Aorta (tissue), 5 donors: ENCODE data around the gene FTCDNL1. TPM values are rescaled to one million over a fixed set of nuclear protein-coding genes. Genes with fewer than 3 reads are reported as not detected.

ENCODE experiments used
- ATAC-seq: fragments of 200-7000 bp; cut with Tn5 transposase; one replicate; pipeline ENCODE4 v1.9.1; 2022; ENCODE audit warnings: moderate library complexity; ENCODE audit not compliant: low FRiP score
- DNase-seq, 2 donors: peaks; one replicate each; pipeline ENCODE4 v3.0.0-alpha.2; 2020
- H3K27ac ChIP-seq, 2 donors: one replicate each; pipeline ENCODE4 v1.5.1; 2013; ENCODE audit warnings: low read length in 2 of 2, mild to moderate bottlenecking in 2 of 2, moderate library complexity in 2 of 2, control low read depth in 1 of 2, inconsistent platforms in 1 of 2, low read depth in 1 of 2
- H3K27me3 ChIP-seq, 2 donors: one replicate each; pipeline ENCODE4 v1.6.1; 2013; ENCODE audit warnings: control low read depth in 1 of 2, low read length in 1 of 2, mild to moderate bottlenecking in 1 of 2, moderate library complexity in 1 of 2; ENCODE audit not compliant: insufficient read depth in 2 of 2, control insufficient read depth in 1 of 2
- H3K36me3 ChIP-seq, 2 donors: one replicate each; pipeline ENCODE4 v1.6.1; 2013; ENCODE audit warnings: control low read depth in 1 of 2, low read length in 1 of 2, mild to moderate bottlenecking in 1 of 2; ENCODE audit not compliant: insufficient read depth in 2 of 2, control insufficient read depth in 1 of 2
- H3K4me1 ChIP-seq, 2 donors: one replicate each; pipeline ENCODE4 v1.6.1; 2013; ENCODE audit warnings: low read length in 2 of 2, control low read depth in 1 of 2, mild to moderate bottlenecking in 1 of 2, moderate library complexity in 1 of 2; ENCODE audit not compliant: insufficient read depth in 2 of 2, control insufficient read depth in 1 of 2
- H3K4me3 ChIP-seq, 2 donors: one replicate each; pipeline ENCODE4 v1.5.1; 2013; ENCODE audit warnings: low read length in 2 of 2, control low read depth in 1 of 2, mild to moderate bottlenecking in 1 of 2
- H3K9me3 ChIP-seq: one replicate; pipeline ENCODE4 v1.6.1; 2013; ENCODE audit warnings: mild to moderate bottlenecking, low read length; ENCODE audit not compliant: control insufficient read depth
- WGBS, 2 donors: extraction: QIAGEN DNeasy Blood & Tissue Kit; methylation state at CpG; one replicate each; pipeline ENCODE4 v1.1.7; 2013; 5-methylcytosine and 5-hydroxymethylcytosine counted together
- intact Hi-C, 2 donors: fragments of 100-400 bp; cut with DNase I; formaldehyde crosslinking; loops; one replicate each; pipeline versions ENCODE4 v1.14.2 to v1.15.0; 2022
- polyA plus RNA-seq, 2 donors: library from polyadenylated mRNA; stranded (reverse); fragments of 200-250 nt; gene quantifications; one replicate each; pipeline ENCODE4 v1.2.3, GENCODE V29; 2013
- total RNA-seq, 2 donors: library from RNA; stranded (reverse); fragmentation: NEBNext Ultra II Directional; extraction: Animal tissue kit (Norgen Biotek cat#: 25700); gene quantifications; one replicate each; pipeline ENCODE4 v1.2.1, GENCODE V29; 2021
- donor health status: healthy with polysubstance abuse.
- donor health status: Bipolar disorder and iron deficiency.
- donor health status: DM: no; HTN: no; CAD: no.
- donor health status: DM: no; HTN: no; CAD: no.
- donor health status: DM: yes; HTN: yes; CAD: no.

Gene FTCDNL1
- total and polyA plus RNA-seq, 4 donors, result 1.4 to 1.7 TPM; not detected in 2

GRCh38 chr2:199749571-199749970, 101.4 kb downstream of the FTCDNL1 start:
- Histone ChIP-seq H3K4me3 (no peak overlapping the region), H3K9me3 (peaks cover 6% of the 10 kb centered on the region), H3K4me1 (no peaks in the 10 kb centered on the region), H3K36me3 (no peaks in the 10 kb centered on the region), H3K27me3 (peaks cover 0 to 2% of the 10 kb centered on the region in 2 donors), H3K27ac (no peak overlapping the region)
- 96 to 97% methylated on average over 5 of the region's 5 CpGs for WGBS, 2 donors
- no peak for ATAC-seq
- DNase-seq, result no peak
- intact Hi-C loops, result no loop called here

GRCh38 chr2:199744724-199745123, 106.3 kb downstream of the FTCDNL1 start:
- no peak overlapping the region for H3K27ac ChIP-seq
- H3K4me1 ChIP-seq, result no peaks in the 10 kb centered on the region
- no peak for DNase-seq
- no peaks in the 10 kb centered on the region for H3K9me3 ChIP-seq
- WGBS, 2 donors, result 49 to 54% methylated on average over 11 of the region's 11 CpGs
- no peak for ATAC-seq
- intact Hi-C loops, result loop anchor here in 1 of 2 donors (5.0 kb wide), 1 partner anchor 1432 kb away; no protein-coding TSS in a partner anchor
- H3K4me3 ChIP-seq, result no peak overlapping the region
- H3K36me3 ChIP-seq, result no peaks in the 10 kb centered on the region
- no peaks in the 10 kb centered on the region for H3K27me3 ChIP-seq

DNA sequence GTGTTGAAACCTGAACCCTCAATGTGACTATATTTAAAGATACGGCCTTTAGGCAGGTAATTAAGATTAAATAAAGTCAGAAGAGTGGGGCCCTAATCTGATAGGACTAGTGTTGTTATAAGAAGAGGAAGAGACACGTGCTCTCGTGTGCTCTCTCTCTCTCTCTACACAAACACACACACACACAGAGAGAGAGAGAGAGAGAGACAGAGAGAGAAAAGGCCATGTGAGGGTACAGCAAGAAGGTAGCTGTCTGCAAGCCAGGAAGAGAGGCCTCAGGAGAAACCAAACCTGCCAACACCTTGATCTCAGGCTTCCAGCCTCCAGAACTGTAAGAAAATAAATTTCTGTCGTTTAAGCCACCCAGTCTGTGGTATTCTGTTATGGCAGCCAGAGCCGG, 106.7 kb downstream of the FTCDNL1 start:
- no peaks in the 10 kb centered on the region for H3K4me1 ChIP-seq
- ATAC-seq (no peak), DNase-seq (no peak)
- H3K9me3 ChIP-seq, result no peaks in the 10 kb centered on the region
- no peak overlapping the region for H3K27ac ChIP-seq
- H3K27me3 ChIP-seq, result no peaks in the 10 kb centered on the region
- no peaks in the 10 kb centered on the region for H3K36me3 ChIP-seq
- intact Hi-C loops, result loop anchor here in 1 of 2 donors (5.0 kb wide), 1 partner anchor 1432 kb away; no protein-coding TSS in a partner anchor
- no peak overlapping the region for H3K4me3 ChIP-seq
- 59 to 64% methylated on average over 5 of the region's 5 CpGs for WGBS, 2 donors

DNA sequence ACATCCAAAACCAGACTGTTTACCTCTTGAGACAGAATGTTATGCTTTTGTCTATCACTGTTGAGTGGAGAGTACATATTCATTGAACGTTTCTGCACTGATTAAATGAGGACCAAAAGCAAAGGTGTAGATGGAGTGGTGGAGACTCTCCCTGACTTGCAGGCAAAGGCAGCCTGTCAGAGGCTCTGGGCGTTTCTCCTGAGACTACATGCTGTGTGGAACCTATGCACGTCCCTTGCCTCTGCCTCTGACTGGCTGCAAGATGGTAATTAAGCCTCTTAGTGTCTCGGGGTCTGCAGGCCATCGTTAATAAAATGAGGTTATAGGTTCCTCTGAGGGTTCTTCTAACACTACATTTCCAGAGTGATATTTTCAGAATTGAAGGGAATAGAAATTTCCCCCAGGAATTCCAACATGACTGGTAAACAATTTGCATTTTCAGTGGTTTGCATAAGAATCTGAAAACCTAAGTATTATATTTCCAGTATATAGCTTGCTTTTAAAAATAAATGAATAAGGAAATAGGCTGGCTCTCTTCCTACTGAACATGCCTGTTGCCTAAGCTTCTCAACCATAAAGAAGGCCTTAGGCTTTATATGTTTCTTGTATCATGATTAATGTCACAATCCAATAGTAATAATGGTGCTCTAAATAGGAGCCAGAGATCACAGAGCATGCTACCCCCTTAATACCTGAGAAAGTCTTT, 107.4 kb downstream of the FTCDNL1 start:
- no peaks in the 10 kb centered on the region for H3K9me3 ChIP-seq
- H3K27ac ChIP-seq, result no peak overlapping the region
- H3K27me3 ChIP-seq, result no peaks in the 10 kb centered on the region
- ATAC-seq (no peak), DNase-seq (no peak)
- H3K36me3 ChIP-seq, result no peaks in the 10 kb centered on the region
- no peak overlapping the region for H3K4me3 ChIP-seq
- intact Hi-C loops, result loop anchor here in 1 of 2 donors (5.0 kb wide), 1 partner anchor 1431 kb away; no protein-coding TSS in a partner anchor
- WGBS, 2 donors, result 77 to 81% methylated on average over 5 of the region's 5 CpGs
- H3K4me1 ChIP-seq, result no peaks in the 10 kb centered on the region

DNA sequence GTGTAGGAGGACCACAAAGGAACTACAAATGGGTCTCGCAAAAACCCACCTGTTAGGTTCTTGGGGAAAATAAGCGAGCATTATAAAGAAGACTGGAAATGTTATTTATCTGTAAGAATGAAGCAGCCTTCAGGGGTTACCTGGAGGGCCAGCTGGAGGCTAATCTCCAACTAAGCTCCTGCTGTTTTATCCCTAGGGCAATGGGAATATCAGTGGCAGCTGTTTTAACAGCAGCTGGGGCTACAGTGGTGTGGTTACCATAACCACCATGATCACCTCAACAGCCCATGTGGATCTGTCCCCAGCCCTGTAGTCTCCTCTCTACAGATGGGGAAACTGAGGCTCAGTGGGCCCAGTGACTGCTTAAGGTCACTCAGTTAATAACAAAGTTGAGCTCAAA, 108.1 kb downstream of the FTCDNL1 start:
- no peaks in the 10 kb centered on the region for H3K9me3 ChIP-seq
- H3K27me3 ChIP-seq, result no peaks in the 10 kb centered on the region
- no peaks in the 10 kb centered on the region for H3K4me1 ChIP-seq
- ATAC-seq, result no peak
- no peaks in the 10 kb centered on the region for H3K36me3 ChIP-seq
- no peak overlapping the region for H3K27ac ChIP-seq
- 74 to 88% methylated on average over 2 of the region's 2 CpGs for WGBS, 2 donors
- DNase-seq, result no peak
- no peak overlapping the region for H3K4me3 ChIP-seq
- intact Hi-C loops, result loop anchor here in 1 of 2 donors (5.0 kb wide), 1 partner anchor 1431 kb away; no protein-coding TSS in a partner anchor

DNA sequence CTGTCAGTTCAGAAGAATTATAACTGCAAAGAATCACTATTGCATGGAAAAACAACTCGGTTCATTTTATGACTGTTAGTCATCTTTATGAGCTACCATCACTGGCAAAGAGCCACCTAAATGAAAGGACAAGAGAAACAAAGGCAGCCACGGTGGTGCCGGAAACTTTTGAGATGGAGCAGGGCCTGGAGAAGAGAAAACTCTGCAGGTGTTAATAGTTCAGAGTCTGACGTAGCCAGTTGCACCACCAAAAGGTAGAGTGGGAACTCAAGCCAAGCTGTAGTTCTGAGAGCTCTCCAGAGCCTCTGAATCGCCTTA, 110.9 kb downstream of the FTCDNL1 start:
- DNase-seq (no peak), ATAC-seq (no peak)
- no peak overlapping the region for H3K4me3 ChIP-seq
- H3K4me1 ChIP-seq, result no peaks in the 10 kb centered on the region
- H3K27me3 ChIP-seq, result no peaks in the 10 kb centered on the region
- H3K9me3 ChIP-seq, result no peaks in the 10 kb centered on the region
- 23 to 31% methylated on average over 5 of the region's 5 CpGs for WGBS, 2 donors
- no peaks in the 10 kb centered on the region for H3K36me3 ChIP-seq
- H3K27ac ChIP-seq, result no peak overlapping the region
- intact Hi-C loops, result loop anchor here in 1 of 2 donors (5.0 kb wide), 1 partner anchor 1428 kb away; no protein-coding TSS in a partner anchor

GRCh38 chr2:199739413-199740110, 111.4 kb downstream of the FTCDNL1 start:
- Histone ChIP-seq H3K4me3 (no peak overlapping the region), H3K27me3 (no peaks in the 10 kb centered on the region), H3K4me1 (no peaks in the 10 kb centered on the region), H3K27ac (no peak overlapping the region), H3K9me3 (no peaks in the 10 kb centered on the region), H3K36me3 (no peaks in the 10 kb centered on the region)
- peak; percentile 78 for ATAC-seq
- intact Hi-C loops, result loop anchor here (5.0 kb wide), 1 partner anchor 1427 kb away; no protein-coding TSS in a partner anchor
- WGBS, 2 donors, result 33 to 34% methylated on average over 15 of the region's 15 CpGs
- DNase-seq, result peak; percentile 73 to 90

DNA sequence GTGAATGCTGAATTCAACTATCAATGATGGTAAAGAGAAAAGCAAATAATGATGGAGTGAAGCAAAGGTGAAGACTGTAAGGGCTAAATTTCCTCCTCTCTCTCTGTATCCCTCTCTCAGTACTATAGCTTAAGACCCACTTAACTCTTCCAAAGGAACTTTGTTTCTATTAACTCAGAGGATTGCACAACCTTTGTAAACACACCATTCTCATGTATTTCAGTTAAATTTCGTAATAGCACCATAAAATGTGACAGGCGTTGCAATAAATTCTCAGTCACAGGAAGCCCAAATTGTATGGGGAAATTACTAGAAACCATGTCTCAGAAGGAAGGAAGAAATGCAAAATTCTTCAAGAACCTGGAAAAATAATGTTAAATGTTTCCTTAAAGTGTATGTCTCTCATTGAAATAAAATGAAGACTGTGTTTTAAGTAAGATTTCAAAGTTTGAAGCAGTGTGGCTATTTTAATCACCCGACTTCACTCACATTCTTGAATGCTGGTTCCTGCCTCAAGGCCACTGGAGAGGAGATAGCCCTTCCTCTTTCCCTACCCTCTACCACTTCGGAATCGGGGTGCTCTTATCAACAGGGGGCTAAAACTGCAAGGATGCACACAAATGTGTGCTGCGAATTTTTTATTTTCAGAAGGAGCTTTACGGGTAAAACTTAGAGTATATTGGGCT, 112.1 kb downstream of the FTCDNL1 start:
- intact Hi-C loops, result loop anchor here in 1 of 2 donors (5.0 kb wide), 1 partner anchor 1427 kb away; no protein-coding TSS in a partner anchor
- 87 to 89% methylated on average over 7 of the region's 7 CpGs for WGBS, 2 donors
- no peaks in the 10 kb centered on the region for H3K9me3 ChIP-seq
- no peaks in the 10 kb centered on the region for H3K27me3 ChIP-seq
- no peaks in the 10 kb centered on the region for H3K36me3 ChIP-seq
- no peak for ATAC-seq
- no peaks in the 10 kb centered on the region for H3K4me1 ChIP-seq
- H3K4me3 ChIP-seq, result no peak overlapping the region
- no peak for DNase-seq
- H3K27ac ChIP-seq, result no peak overlapping the region
